AG20443 (cell line): ENCODE data around the gene RNF208.

Experiments
- DNase-seq: peaks from one replicate; pipeline ENCODE4 v3.0.0; 2012; ENCODE audit warnings: low spot score, mixed read lengths

RNF208 gene

GRCh38 chr9:137191691-137192447, 30.2 kb downstream of the RNF208 start:
- DNase-seq, result no peak

- DNase-seq, result no peak
Observed at GRCh38 chr9:137191245-137191644, 30.8 kb downstream of the RNF208 start.

- no peak for DNase-seq
Observed at GRCh38 chr9:137190315-137190856, 31.7 kb downstream of the RNF208 start.

- no peak for DNase-seq
Observed at GRCh38 chr9:137189297-137190295, 32.4 kb downstream of the RNF208 start.

- peak; percentile 98 for DNase-seq
Observed at GRCh38 chr9:137188490-137189296, 33.3 kb downstream of the RNF208 start, which contains the start of the genes ANAPC2 and SSNA1. Gene ANAPC2 (minus strand): TSS chr9:137188560. CDS start chr9:137188532, 28 bp downstream. Gene SSNA1 (plus strand): TSS chr9:137188676. CDS start chr9:137188727, 51 bp downstream.

GRCh38 chr9:137188086-137188489, 34.0 kb downstream of the RNF208 start:
- DNase-seq, result no peak

- no peak for DNase-seq
Observed at GRCh38 chr9:137187386-137187785, 34.7 kb downstream of the RNF208 start.

- no peak for DNase-seq
Observed at GRCh38 chr9:137186385-137186784, 35.7 kb downstream of the RNF208 start.

- DNase-seq, result no peak
Observed at GRCh38 chr9:137185921-137186320, 36.1 kb downstream of the RNF208 start.

- DNase-seq, result no peak
Observed at GRCh38 chr9:137184881-137185660, 37.0 kb downstream of the RNF208 start.

- DNase-seq, result no peak
Observed at GRCh38 chr9:137183980-137184595, 38.0 kb downstream of the RNF208 start.

GRCh38 chr9:137182836-137183235, 39.2 kb downstream of the RNF208 start:
- DNase-seq, result no peak

GRCh38 chr9:137181680-137182079, 40.4 kb downstream of the RNF208 start:
- no peak for DNase-seq

GRCh38 chr9:137180491-137180890, 41.5 kb downstream of the RNF208 start:
- no peak for DNase-seq

- DNase-seq, result no peak
Observed at GRCh38 chr9:137179761-137180160, 42.3 kb downstream of the RNF208 start.

GRCh38 chr9:137178939-137179630, 43.0 kb downstream of the RNF208 start:
- DNase-seq, result no peak

GRCh38 chr9:137178201-137178938, 43.7 kb downstream of the RNF208 start:
- no peak for DNase-seq

GRCh38 chr9:137176302-137177182, 45.5 kb downstream of the RNF208 start:
- DNase-seq, result peak; percentile 70
